H1 (cell line): ENCODE data around the gene BTG3. TPM values are rescaled to one million over a fixed set of nuclear protein-coding genes. Genes with fewer than 3 reads are reported as not detected.

Source experiments
- CTCF ChIA-PET: fragments of 300-600 bp; sonication (Branson Sonifier 250); formaldehyde crosslinking; loops from one replicate; lab custom pipeline; 2021; ENCODE audit not compliant: partially characterized antibody; lab: Charles Lee
- POLR2A ChIA-PET: fragments of 300-600 bp; sonication (Branson Sonifier 250); formaldehyde crosslinking; loops from one replicate; lab custom pipeline; 2021; ENCODE audit warnings: inconsistent platforms; ENCODE audit not compliant: partially characterized antibody; lab: Charles Lee
- DNase-seq, 2 experiments: peaks; one replicate each; pipeline versions ENCODE4 v3.0.0 to v3.0.0-alpha.2; 2010 to 2022; ENCODE audit warnings: low spot score in 2 of 2, low read depth in 1 of 2, mixed read lengths in 1 of 2
- FAIRE-seq: peaks from 2 replicates; lab custom pipeline; 2011; peaks lifted over from hg19 to GRCh38; lab: Jason Lieb, UNC
- H2AFZ ChIP-seq: 2 replicates; pipeline ENCODE4 v1.8.1; 2012; ENCODE audit warnings: low read length, inconsistent platforms
- H2AK5ac ChIP-seq: 2 replicates; pipeline ENCODE4 v1.6.1; 2013; ENCODE audit warnings: low read depth, low read length
- H2BK120ac ChIP-seq: replicated peaks from 2 replicates; pipeline ENCODE3; 2013; ENCODE audit warnings: low read depth, low read length, inconsistent platforms
- H2BK12ac ChIP-seq: 2 replicates; pipeline ENCODE4 v1.6.1; 2013; ENCODE audit warnings: low read depth, low read length
- H2BK15ac ChIP-seq: 2 replicates; pipeline ENCODE4 v1.6.1; 2013; ENCODE audit warnings: low read length
- H2BK20ac ChIP-seq: 2 replicates; pipeline ENCODE4 v1.6.1; 2013; ENCODE audit warnings: low read length
- H2BK5ac ChIP-seq: 2 replicates; pipeline ENCODE4 v1.6.1; 2013; ENCODE audit warnings: low read depth, low read length
- H3K14ac ChIP-seq: 2 replicates; pipeline ENCODE4 v1.6.1; 2013; ENCODE audit warnings: inconsistent platforms; ENCODE audit not compliant: insufficient read length
- H3K18ac ChIP-seq: 2 replicates; pipeline ENCODE4 v1.6.1; 2013; ENCODE audit warnings: low read length; ENCODE audit errors: extremely low read depth
- H3K23ac ChIP-seq: 2 replicates; pipeline ENCODE4 v1.6.1; 2013; ENCODE audit warnings: inconsistent platforms; ENCODE audit not compliant: insufficient read length
- H3K23me2 ChIP-seq: 2 replicates; pipeline ENCODE4 v1.6.1; 2013; ENCODE audit warnings: low read depth, low read length
- H3K27ac ChIP-seq: 2 replicates; pipeline ENCODE4 v1.6.1; 2011; ENCODE audit warnings: low read depth, low read length, inconsistent platforms
- H3K27me3 ChIP-seq, 4 experiments: replicated peaks in 1 of 4; 1 replicate in 1 of 4; 2 replicates in 3 of 4; pipeline versions ENCODE4 v1.6.1 to v1.8.1; 2011 to 2013; ENCODE audit warnings: low read length in 3 of 4, mild to moderate bottlenecking in 3 of 4, inconsistent platforms in 2 of 4, mixed read lengths in 2 of 4, moderate library complexity in 1 of 4; ENCODE audit not compliant: control insufficient read depth in 3 of 4, insufficient read depth in 3 of 4; ENCODE audit errors: extremely low read depth in 1 of 4
- H3K36me3 ChIP-seq, 4 experiments: 2 replicates each; pipeline versions ENCODE4 v1.6.1 to v1.8.1; 2011 to 2013; ENCODE audit warnings: mild to moderate bottlenecking in 4 of 4, low read length in 3 of 4, moderate library complexity in 2 of 4, control low read depth in 1 of 4, inconsistent platforms in 1 of 4; ENCODE audit not compliant: insufficient read depth in 4 of 4, control insufficient read depth in 2 of 4
- H3K4ac ChIP-seq: replicated peaks from 2 replicates; pipeline ENCODE3; 2013; ENCODE audit warnings: low read length, low read depth, mixed read lengths, inconsistent platforms; ENCODE audit not compliant: insufficient read length
- H3K4me1 ChIP-seq, 4 experiments: replicated peaks in 1 of 4; 1 replicate in 1 of 4; 2 replicates in 3 of 4; pipeline versions ENCODE4 v1.6.1 to v1.8.1; 2011 to 2013; ENCODE audit warnings: low read length in 3 of 4, inconsistent platforms in 2 of 4, mixed read lengths in 1 of 4; ENCODE audit not compliant: insufficient read depth in 4 of 4, control insufficient read depth in 3 of 4
- H3K4me2 ChIP-seq, 2 experiments: 2 replicates each; pipeline versions ENCODE4 v1.6.1 to v1.8.1; 2011 to 2013; ENCODE audit warnings: low read depth in 2 of 2, low read length in 2 of 2, control low read depth in 1 of 2, inconsistent platforms in 1 of 2, mild to moderate bottlenecking in 1 of 2; ENCODE audit not compliant: insufficient read depth in 1 of 2
- H3K4me3 ChIP-seq, 4 experiments: fragments of 200-600, 300-600 bp in 1 of 4; sonication (generic), shearing (Covaris generic), sonication (Bioruptor Twin) in 1 of 4; 2 replicates each; pipeline versions ENCODE4 v1.5.1 to v1.8.1; 2011 to 2016; ENCODE audit warnings: low read length in 4 of 4, low read depth in 3 of 4, control low read depth in 2 of 4, inconsistent platforms in 2 of 4, mild to moderate bottlenecking in 2 of 4, mixed read lengths in 1 of 4, moderate library complexity in 1 of 4; ENCODE audit not compliant: insufficient read depth in 2 of 4; ENCODE audit errors: extremely low read depth in 1 of 4
- H3K56ac ChIP-seq: replicated peaks from 2 replicates; pipeline ENCODE3; 2013; ENCODE audit warnings: low read depth, mild to moderate bottlenecking, mixed read lengths, low read length, inconsistent platforms; ENCODE audit not compliant: insufficient read length
- H3K79me1 ChIP-seq: 2 replicates; pipeline ENCODE4 v1.6.1; 2013; ENCODE audit warnings: low read depth, low read length, control low read depth
- H3K79me2 ChIP-seq, 2 experiments: 2 replicates each; pipeline versions ENCODE4 v1.6.1 to v1.8.1; 2012 to 2013; ENCODE audit warnings: low read length in 2 of 2, mild to moderate bottlenecking in 2 of 2, inconsistent platforms in 1 of 2; ENCODE audit not compliant: insufficient read depth in 2 of 2, control insufficient read depth in 1 of 2
- H3K9ac ChIP-seq, 4 experiments: replicated peaks in 1 of 4; 1 replicate in 1 of 4; 2 replicates in 3 of 4; pipeline versions ENCODE4 v1.6.1 to v1.8.1; 2011 to 2013; ENCODE audit warnings: low read depth in 3 of 4, low read length in 3 of 4, control low read depth in 2 of 4, mild to moderate bottlenecking in 2 of 4, moderate library complexity in 2 of 4, inconsistent platforms in 1 of 4; ENCODE audit errors: extremely low read depth in 1 of 4
- H3K9me3 ChIP-seq, 2 experiments: 2 replicates each; pipeline versions ENCODE4 v1.6.1 to v1.8.1; 2012 to 2013; ENCODE audit warnings: mild to moderate bottlenecking in 2 of 2, moderate library complexity in 2 of 2, control low read depth in 1 of 2, inconsistent platforms in 1 of 2, low read depth in 1 of 2, low read length in 1 of 2, mixed read lengths in 1 of 2; ENCODE audit not compliant: insufficient read depth in 2 of 2
- H4K20me1 ChIP-seq, 2 experiments: replicated peaks in 1 of 2; 2 replicates each; pipeline versions ENCODE3 to v1.8.1; 2011 to 2013; ENCODE audit warnings: inconsistent platforms in 2 of 2, low read length in 2 of 2, mild to moderate bottlenecking in 1 of 2; ENCODE audit not compliant: insufficient read depth in 2 of 2, control insufficient read depth in 1 of 2
- H4K5ac ChIP-seq: 2 replicates; pipeline ENCODE4 v1.6.1; 2013; ENCODE audit warnings: low read length, low read depth, mixed read lengths, inconsistent platforms; ENCODE audit not compliant: insufficient read length
- H4K8ac ChIP-seq: 2 replicates; pipeline ENCODE4 v1.8.0; 2013; ENCODE audit warnings: mild to moderate bottlenecking, moderate library complexity, low read length, inconsistent platforms; ENCODE audit not compliant: insufficient read depth; ENCODE audit errors: extremely low read depth
- H4K91ac ChIP-seq: replicated peaks from 2 replicates; pipeline ENCODE3; 2013; ENCODE audit warnings: low read length, mixed read lengths, inconsistent platforms; ENCODE audit not compliant: insufficient read length
- CBX8 ChIP-seq: fragments of 300-800, 300-1000 bp; sonication (generic); IDR thresholded peaks from 2 replicates; pipeline ENCODE4 v1.7.1; 2016; ENCODE audit warnings: low read depth, low read length, borderline replicate concordance
- HDAC6 ChIP-seq: IDR thresholded peaks from one replicate; pipeline ENCODE4 v1.7.1; 2012; ENCODE audit warnings: low read depth, mild to moderate bottlenecking, inconsistent platforms, low read length, moderate library complexity
- KDM1A ChIP-seq: fragments of 200-600, 300-600 bp; sonication (generic); IDR thresholded peaks from 2 replicates; pipeline ENCODE4 v1.7.1; 2016; ENCODE audit warnings: mild to moderate bottlenecking, low read length, borderline replicate concordance
- POLR2AphosphoS5 ChIP-seq: IDR thresholded peaks from 2 replicates; pipeline ENCODE4 v1.6.1; 2011; ENCODE audit warnings: low read depth, low read length
- RBBP5 ChIP-seq: IDR thresholded peaks from 2 replicates; pipeline ENCODE4 v1.7.1; 2012; ENCODE audit warnings: low read depth, mild to moderate bottlenecking, inconsistent platforms, low read length, moderate library complexity, borderline replicate concordance
- SAP30 ChIP-seq: fragments of 300-600 bp; sonication (generic); IDR thresholded peaks from 2 replicates; pipeline ENCODE4 v1.7.1; 2012; ENCODE audit warnings: low read length, moderate library complexity, mild to moderate bottlenecking, inconsistent platforms; ENCODE audit not compliant: insufficient read depth, insufficient replicate concordance
- SIN3A ChIP-seq, 2 experiments: IDR thresholded peaks in 1 of 2; conservative IDR thresholded peaks in 1 of 2; 2 replicates each; pipeline ENCODE4 v1.6.1; 2011 to 2012; ENCODE audit warnings: low read length in 2 of 2, improper control_type of control experiment in 1 of 2, low read depth in 1 of 2, mild to moderate bottlenecking in 1 of 2
- SIRT6 ChIP-seq: IDR thresholded peaks from one replicate; pipeline ENCODE4 v1.7.1; 2012; ENCODE audit warnings: low read length, inconsistent platforms
- SP1 ChIP-seq: IDR thresholded peaks from 2 replicates; pipeline ENCODE4 v1.6.1; 2011; ENCODE audit warnings: low read depth, low read length
- SRF ChIP-seq: IDR thresholded peaks from 2 replicates; pipeline ENCODE4 v1.6.1; 2011; ENCODE audit warnings: mild to moderate bottlenecking, low read depth, low read length, moderate library complexity
- SUZ12 ChIP-seq: fragments of 200-600 bp; sonication (generic); IDR thresholded peaks from 2 replicates; pipeline ENCODE4 v1.6.1; 2012; ENCODE audit warnings: mild to moderate bottlenecking, inconsistent platforms, low read length, moderate library complexity, mixed read lengths
- TEAD4 ChIP-seq: IDR thresholded peaks from 2 replicates; pipeline ENCODE4 v1.6.1; 2012; ENCODE audit warnings: low read depth, low read length, inconsistent platforms, mixed read lengths
- ZNF274 ChIP-seq: IDR thresholded peaks from 2 replicates; pipeline ENCODE4 v1.7.0; 2012; ENCODE audit warnings: low read length, borderline replicate concordance; ENCODE audit errors: extremely low read depth
- WGBS, 2 experiments: shearing (Covaris generic) in 1 of 2; methylation state at CpG; one replicate each; pipeline versions ENCODE4 v1.1.6 to v1.1.7; 2013 to 2015; ENCODE audit warnings: low lambda C conversion rate in 2 of 2, mixed read lengths in 2 of 2, inconsistent platforms in 1 of 2, low coverage in 1 of 2, missing lambda C conversion rate in 1 of 2; ENCODE audit not compliant: insufficient replicate concordance in 2 of 2, insufficient coverage in 1 of 2, insufficient read length in 1 of 2; ENCODE audit errors: extremely low coverage in 1 of 2, missing lambda C conversion rate in 1 of 2; 5-methylcytosine and 5-hydroxymethylcytosine counted together
- polyA plus RNA-seq, 7 experiments: library from polyadenylated mRNA; depleted of rRNA in 3 of 7; stranded (reverse) in 5 of 7; unstranded in 2 of 7; fragments of >200 nt in 5 of 7; fragments of 200-250 nt in 2 of 7; gene quantifications; 1 replicate in 5 of 7; 2 replicates in 1 of 7; 4 replicates in 1 of 7; pipeline versions ENCODE4 v1.2.1 to v1.2.3, GENCODE V29; 2011 to 2013; ENCODE audit warnings: missing spikeins in 2 of 7, mixed read lengths in 2 of 7
- total RNA-seq: library from RNA; stranded (reverse); fragmentation: NEBNext Ultra II Directional; extraction: Animal tissue kit (Norgen Biotek cat#: 25700); gene quantifications from 2 replicates; pipeline ENCODE4 v1.2.1, GENCODE V29; 2021
- TF ChIP-seq, protein P1 (sequence below): IDR thresholded peaks from 2 replicates; pipeline ENCODE4 v1.6.1; 2011; ENCODE audit warnings: low read depth, mild to moderate bottlenecking, low read length; ENCODE audit not compliant: insufficient read depth

The BTG3 gene
- total and polyA plus RNA-seq, 2 of the 8 experiments (the other 6 are each of a cell fraction or from before 2014, with no cell fraction given), result 13.6 to 25.9 TPM

DNA sequence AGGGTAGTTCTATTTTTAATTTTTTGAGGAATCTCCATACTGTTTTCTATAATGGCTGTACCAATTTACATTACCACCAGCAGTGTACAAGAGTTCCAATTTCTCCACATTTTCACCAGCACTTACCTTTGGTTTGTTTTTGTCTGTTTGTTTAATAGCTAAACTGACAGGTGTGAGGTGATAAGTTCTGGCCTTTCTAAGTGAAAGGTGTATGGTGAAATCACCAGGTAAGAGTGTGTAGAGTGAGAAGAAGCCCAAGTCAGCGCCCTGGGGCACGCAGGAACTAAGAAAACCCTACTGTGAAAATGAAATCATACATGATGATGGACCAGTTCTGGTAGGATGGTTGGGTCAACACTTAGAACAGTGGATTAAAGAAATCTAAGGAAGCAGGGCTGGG lies 34.5 kb downstream of the BTG3 start:
- Histone ChIP-seq H3K4ac (no peak overlapping the region), H4K8ac (no peak overlapping the region), H2BK20ac (no peak overlapping the region), H2AFZ (no peak overlapping the region), H3K56ac (no peak overlapping the region), H2AK5ac (no peak overlapping the region), H3K23ac (no peak overlapping the region), H3K4me2 (no peak overlapping the region), H4K20me1 (peaks cover 0 to 2% of the 10 kb centered on the region in 2 experiments), H3K9me3 (no peaks in the 10 kb centered on the region), H3K27me3 (no peaks in the 10 kb centered on the region), H3K23me2 (no peaks in the 10 kb centered on the region), H3K18ac (no peak overlapping the region), H3K4me1 (no peaks in the 10 kb centered on the region), H3K79me1 (no peaks in the 10 kb centered on the region), H2BK5ac (no peak overlapping the region), H2BK15ac (no peak overlapping the region), H4K5ac (no peak overlapping the region), H3K79me2 (no peaks in the 10 kb centered on the region; a peak in 2 of 4 replicates), H3K36me3 (no peaks in the 10 kb centered on the region), H3K9ac (no peak overlapping the region), H2BK120ac (no peak overlapping the region), H3K27ac (no peak overlapping the region)
- FAIRE-seq (no peak), DNase-seq (no peak)
- POLR2A ChIA-PET, result no interaction called here
- 100% methylated on average over 2 of the region's 2 CpGs; no CpG with 5 or more reads in 1 of the 2 experiments for whole genome bisulfite sequencing, 2 experiments
- CTCF ChIA-PET, result no interaction called here
- TF ChIP-seq SIRT6, result no peak
- TF ChIP-seq SUZ12, result no peak
- no peak for TF ChIP-seq TEAD4
- no peak for TF ChIP-seq SAP30
- no peak for TF ChIP-seq SP1
- TF ChIP-seq SRF, result no peak
- no peak for TF ChIP-seq CBX8
- TF ChIP-seq RBBP5, result no peak
- TF ChIP-seq POLR2AphosphoS5, result no peak
- TF ChIP-seq, protein P1, sequence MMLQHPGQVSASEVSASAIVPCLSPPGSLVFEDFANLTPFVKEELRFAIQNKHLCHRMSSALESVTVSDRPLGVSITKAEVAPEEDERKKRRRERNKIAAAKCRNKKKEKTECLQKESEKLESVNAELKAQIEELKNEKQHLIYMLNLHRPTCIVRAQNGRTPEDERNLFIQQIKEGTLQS, result no peak
- TF ChIP-seq SIN3A (conservative IDR thresholded peaks at IDR 0.05 in 1 of 2, IDR thresholded peaks at IDR 0.05 in 1 of 2; ENCODE audit: low read depth in 1 of 2, low read length in 2 of 2), result no peak
- no peak for TF ChIP-seq HDAC6
- TF ChIP-seq KDM1A, result no peak
- TF ChIP-seq ZNF274, result no peak
- TF ChIP-seq, all 59 proteins: peak for 0
- Histone ChIP-seq H2BK12ac (no peak overlapping the region), H4K91ac (no peak overlapping the region), H3K4me3 (no peak overlapping the region), H3K14ac (no peak overlapping the region)
